ENCODE data around the gene SKI.

DNA sequence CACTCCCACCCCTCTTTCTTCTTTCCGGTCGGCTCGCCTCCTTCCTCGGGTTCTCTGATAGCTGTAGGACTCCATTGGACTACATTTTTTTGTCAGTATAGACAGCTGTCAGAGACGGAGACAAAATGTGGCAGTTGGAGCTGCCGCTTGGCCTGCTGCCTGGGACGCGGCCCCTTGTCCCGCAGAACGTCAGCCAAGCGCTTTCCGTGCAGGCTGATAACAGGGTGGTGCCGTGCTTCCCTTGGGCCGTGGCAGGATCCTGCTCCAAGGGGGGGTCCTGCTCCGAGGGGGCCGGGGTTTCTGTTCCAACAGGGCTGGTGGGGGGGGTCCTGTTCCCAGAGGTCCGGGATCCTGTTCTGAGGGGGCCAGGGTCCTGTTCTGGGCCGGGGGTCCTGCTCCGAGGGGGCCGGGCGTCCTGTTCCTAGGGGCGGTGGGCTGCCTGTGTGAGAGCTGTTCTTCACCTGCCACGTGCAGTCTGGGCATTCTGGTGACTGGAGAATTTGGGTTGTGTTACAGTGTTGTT lies 4.9 kb downstream of the SKI start:
- TF ChIP-seq, protein P1, sequence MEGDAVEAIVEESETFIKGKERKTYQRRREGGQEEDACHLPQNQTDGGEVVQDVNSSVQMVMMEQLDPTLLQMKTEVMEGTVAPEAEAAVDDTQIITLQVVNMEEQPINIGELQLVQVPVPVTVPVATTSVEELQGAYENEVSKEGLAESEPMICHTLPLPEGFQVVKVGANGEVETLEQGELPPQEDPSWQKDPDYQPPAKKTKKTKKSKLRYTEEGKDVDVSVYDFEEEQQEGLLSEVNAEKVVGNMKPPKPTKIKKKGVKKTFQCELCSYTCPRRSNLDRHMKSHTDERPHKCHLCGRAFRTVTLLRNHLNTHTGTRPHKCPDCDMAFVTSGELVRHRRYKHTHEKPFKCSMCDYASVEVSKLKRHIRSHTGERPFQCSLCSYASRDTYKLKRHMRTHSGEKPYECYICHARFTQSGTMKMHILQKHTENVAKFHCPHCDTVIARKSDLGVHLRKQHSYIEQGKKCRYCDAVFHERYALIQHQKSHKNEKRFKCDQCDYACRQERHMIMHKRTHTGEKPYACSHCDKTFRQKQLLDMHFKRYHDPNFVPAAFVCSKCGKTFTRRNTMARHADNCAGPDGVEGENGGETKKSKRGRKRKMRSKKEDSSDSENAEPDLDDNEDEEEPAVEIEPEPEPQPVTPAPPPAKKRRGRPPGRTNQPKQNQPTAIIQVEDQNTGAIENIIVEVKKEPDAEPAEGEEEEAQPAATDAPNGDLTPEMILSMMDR (conservative IDR thresholded peaks at IDR 0.05; ENCODE audit: low read depth, low read length), result no peak
- no peak for TF ChIP-seq POLR2A (IDR thresholded peaks at IDR 0.05; ENCODE audit: low read depth, low read length)
